GM18519 (cell line): ENCODE data around the gene BOD1L1.
"Not testable (repeated sequence)": the region's sequence is repeated elsewhere in the genome, so short reads cannot be mapped to it uniquely, and the experiment has no call there.

Experiments
- ATAC-seq: cut with Tn5 transposase; IDR thresholded peaks from one replicate; pipeline ENCODE4 v1.9.1; 2021; ENCODE audit warnings: mild to moderate bottlenecking, moderate library complexity; ENCODE audit not compliant: unreplicated experiment, low FRiP score

BOD1L1 gene

GRCh38 chr4:13561673-13562072, 65.9 kb downstream of the BOD1L1 start:
- no peak for ATAC-seq

GRCh38 chr4:13560111-13560510, 67.4 kb downstream of the BOD1L1 start:
- ATAC-seq = not testable (repeated sequence)

- no peak for ATAC-seq
Measured at GRCh38 chr4:13559413-13559812, 68.1 kb downstream of the BOD1L1 start.

- no peak for ATAC-seq
Measured at GRCh38 chr4:13558881-13559280, 68.6 kb downstream of the BOD1L1 start.

- no peak for ATAC-seq
Measured at GRCh38 chr4:13555325-13555724, 72.2 kb downstream of the BOD1L1 start.

- no peak for ATAC-seq
Measured at GRCh38 chr4:13553081-13553480, 74.4 kb downstream of the BOD1L1 start.

GRCh38 chr4:13548984-13549546, 78.5 kb downstream of the BOD1L1 start:
- ATAC-seq = peak; percentile 65

- ATAC-seq = no peak
Measured at GRCh38 chr4:13548059-13548983, 79.2 kb downstream of the BOD1L1 start.

GRCh38 chr4:13547485-13548041, 80.0 kb downstream of the BOD1L1 start:
- no peak for ATAC-seq

GRCh38 chr4:13546941-13547484, 80.5 kb downstream of the BOD1L1 start:
- no peak for ATAC-seq

- no peak for ATAC-seq
Measured at GRCh38 chr4:13546142-13546940, 81.2 kb downstream of the BOD1L1 start.

GRCh38 chr4:13545394-13545808, 82.1 kb downstream of the BOD1L1 start:
- ATAC-seq = no peak

- peak; percentile 38 for ATAC-seq
Measured at GRCh38 chr4:13544606-13545393, 82.7 kb downstream of the BOD1L1 start.

- no peak for ATAC-seq
Measured at GRCh38 chr4:13543839-13544605, 83.5 kb downstream of the BOD1L1 start, which contains the start of gene NKX3-2. Gene NKX3-2, minus strand, starts transcription at chr4:13544508. Its CDS starts 94 bp downstream, at chr4:13544414.

GRCh38 chr4:13543032-13543838, 84.3 kb downstream of the BOD1L1 start:
- ATAC-seq = no peak

- no peak for ATAC-seq
Measured at GRCh38 chr4:13542577-13543031, 84.9 kb downstream of the BOD1L1 start.

GRCh38 chr4:13541720-13542576, 85.6 kb downstream of the BOD1L1 start:
- no peak for ATAC-seq
